H9 (cell line): ENCODE data around the gene LGALS7. TPM values are rescaled to one million over a fixed set of nuclear protein-coding genes. Genes with fewer than 3 reads are reported as not detected.

Experiments
- DNase-seq: peaks from one replicate; pipeline ENCODE4 v3.0.0-alpha.2; 2017
- H2AFZ ChIP-seq: one replicate; pipeline ENCODE4 v1.6.1; 2013; ENCODE audit warnings: mild to moderate bottlenecking, low read length, control low read depth, moderate library complexity
- H2AK5ac ChIP-seq: 2 replicates; pipeline ENCODE4 v1.6.1; 2013; ENCODE audit warnings: low read length, control low read depth, mixed read lengths; ENCODE audit not compliant: insufficient read length
- H2BK120ac ChIP-seq: one replicate; pipeline ENCODE4 v1.6.1; 2013; ENCODE audit warnings: low read depth, mild to moderate bottlenecking, low read length, control low read depth, inconsistent platforms; ENCODE audit not compliant: poor library complexity, severe bottlenecking
- H2BK12ac ChIP-seq: 2 replicates; pipeline ENCODE4 v1.6.1; 2013; ENCODE audit warnings: low read length, control low read depth, mixed read lengths, low read depth; ENCODE audit not compliant: insufficient read length
- H2BK15ac ChIP-seq: 2 replicates; pipeline ENCODE4 v1.6.1; 2013; ENCODE audit warnings: low read depth, low read length, control low read depth
- H2BK20ac ChIP-seq: one replicate; pipeline ENCODE4 v1.6.1; 2013; ENCODE audit warnings: low read depth, mild to moderate bottlenecking, low read length, control low read depth, inconsistent platforms; ENCODE audit not compliant: poor library complexity, severe bottlenecking
- H2BK5ac ChIP-seq: 2 replicates; pipeline ENCODE4 v1.6.1; 2013; ENCODE audit warnings: low read length, control low read depth, mixed read lengths; ENCODE audit not compliant: insufficient read length
- H3K14ac ChIP-seq: 2 replicates; pipeline ENCODE4 v1.6.1; 2013; ENCODE audit warnings: low read length, control low read depth; ENCODE audit not compliant: insufficient read depth
- H3K18ac ChIP-seq: 2 replicates; pipeline ENCODE4 v1.6.1; 2013; ENCODE audit warnings: low read depth, mild to moderate bottlenecking, mixed read lengths, low read length, control low read depth; ENCODE audit not compliant: insufficient read length
- H3K23ac ChIP-seq: 2 replicates; pipeline ENCODE4 v1.6.1; 2013; ENCODE audit warnings: low read length, control low read depth, mixed read lengths, low read depth; ENCODE audit not compliant: insufficient read length
- H3K23me2 ChIP-seq: 2 replicates; pipeline ENCODE4 v1.6.1; 2013; ENCODE audit warnings: low read depth, mild to moderate bottlenecking, mixed read lengths, low read length, control low read depth; ENCODE audit not compliant: insufficient read length, poor library complexity, severe bottlenecking
- H3K27ac ChIP-seq: 2 replicates; pipeline ENCODE4 v1.5.1; 2013; ENCODE audit warnings: low read length, control low read depth, mixed read lengths, low read depth; ENCODE audit not compliant: insufficient read length
- H3K27me3 ChIP-seq: 2 replicates; pipeline ENCODE4 v1.6.1; 2013; ENCODE audit warnings: low read length, control low read depth, inconsistent platforms; ENCODE audit not compliant: insufficient read depth
- H3K4ac ChIP-seq: 2 replicates; pipeline ENCODE4 v1.6.1; 2013; ENCODE audit warnings: low read depth, mild to moderate bottlenecking, control low read depth, inconsistent platforms, low read length, moderate library complexity
- H3K4me1 ChIP-seq: 2 replicates; pipeline ENCODE4 v1.6.1; 2013; ENCODE audit warnings: low read length, control low read depth, inconsistent platforms; ENCODE audit not compliant: insufficient read depth
- H3K4me2 ChIP-seq: 2 replicates; pipeline ENCODE4 v1.6.1; 2013; ENCODE audit warnings: low read length, control low read depth, mixed read lengths; ENCODE audit not compliant: insufficient read length, insufficient read depth
- H3K56ac ChIP-seq: 2 replicates; pipeline ENCODE4 v1.6.1; 2013; ENCODE audit warnings: low read depth, mild to moderate bottlenecking, mixed read lengths, low read length, control low read depth; ENCODE audit not compliant: insufficient read length
- H3K79me1 ChIP-seq: 2 replicates; pipeline ENCODE4 v1.6.1; 2013; ENCODE audit warnings: low read depth, mild to moderate bottlenecking, moderate library complexity, low read length, control low read depth, inconsistent platforms; ENCODE audit not compliant: insufficient read depth, poor library complexity, severe bottlenecking
- H3K79me2 ChIP-seq: 2 replicates; pipeline ENCODE4 v1.6.1; 2013; ENCODE audit warnings: low read length, control low read depth, inconsistent platforms; ENCODE audit not compliant: insufficient read depth
- H3K9ac ChIP-seq: 2 replicates; pipeline ENCODE4 v1.6.1; 2013; ENCODE audit warnings: low read length, control low read depth, mixed read lengths; ENCODE audit not compliant: insufficient read length; ENCODE audit errors: extremely low read depth
- H3K9me3 ChIP-seq: one replicate; pipeline ENCODE4 v1.6.1; 2013; ENCODE audit warnings: low read depth, low read length, inconsistent platforms; ENCODE audit not compliant: control insufficient read depth
- H3T11ph ChIP-seq: one replicate; pipeline ENCODE4 v1.6.1; 2013; ENCODE audit warnings: mild to moderate bottlenecking, low read length, control low read depth, inconsistent platforms
- H4K20me1 ChIP-seq: one replicate; pipeline ENCODE4 v1.6.1; 2013; ENCODE audit not compliant: control insufficient read depth, insufficient read length, insufficient read depth
- H4K5ac ChIP-seq: 2 replicates; pipeline ENCODE4 v1.6.1; 2013; ENCODE audit warnings: low read depth, mild to moderate bottlenecking, mixed read lengths, low read length, control low read depth; ENCODE audit not compliant: insufficient read length
- H4K8ac ChIP-seq: replicated peaks from 2 replicates; pipeline ENCODE4 v1.6.1; 2013; ENCODE audit warnings: low read length, control low read depth, mixed read lengths, low read depth; ENCODE audit not compliant: insufficient read length
- H4K91ac ChIP-seq: 2 replicates; pipeline ENCODE4 v1.6.1; 2013; ENCODE audit warnings: low read depth, mild to moderate bottlenecking, moderate library complexity, mixed read lengths, low read length, control low read depth; ENCODE audit not compliant: insufficient read length
- H3K27ac Mint-ChIP-seq, 3 experiments: 2 replicates in 2 of 3; 3 replicates in 1 of 3; pipeline ENCODE4 v1.8.0; 2020 to 2021; ENCODE audit warnings: mixed read lengths in 3 of 3, mild to moderate bottlenecking in 1 of 3, moderate library complexity in 1 of 3
- H3K27me3 Mint-ChIP-seq: 2 replicates; pipeline ENCODE4 v1.8.0; 2021; ENCODE audit warnings: low read depth, mild to moderate bottlenecking, moderate library complexity, mixed read lengths
- H3K36me3 Mint-ChIP-seq, 3 experiments: 2 replicates in 2 of 3; 3 replicates in 1 of 3; pipeline ENCODE4 v1.8.0; 2020 to 2021; ENCODE audit warnings: low read depth in 3 of 3, mixed read lengths in 3 of 3; ENCODE audit not compliant: insufficient read depth in 1 of 3
- H3K4me1 Mint-ChIP-seq, 2 experiments: 2 replicates each; pipeline ENCODE4 v1.8.0; 2020; ENCODE audit warnings: mixed read lengths in 2 of 2
- H3K4me3 Mint-ChIP-seq, 2 experiments: 2 replicates in 1 of 2; 3 replicates in 1 of 2; pipeline ENCODE4 v1.8.0; 2020 to 2021; ENCODE audit warnings: mild to moderate bottlenecking in 2 of 2, mixed read lengths in 2 of 2, moderate library complexity in 1 of 2
- H3K9me3 Mint-ChIP-seq, 2 experiments: 2 replicates in 1 of 2; 3 replicates in 1 of 2; pipeline ENCODE4 v1.8.0; 2020; ENCODE audit warnings: mild to moderate bottlenecking in 2 of 2, mixed read lengths in 2 of 2, moderate library complexity in 1 of 2
- WGBS: extraction: QIAGEN DNeasy Blood & Tissue Kit; methylation state at CpG from one replicate; pipeline ENCODE4 v1.1.7; 2013; ENCODE audit warnings: missing lambda C conversion rate, low lambda C conversion rate, mixed read lengths; ENCODE audit not compliant: insufficient read length; ENCODE audit errors: extremely low coverage; 5-methylcytosine and 5-hydroxymethylcytosine counted together
- total RNA-seq: library from RNA; stranded (reverse); gene quantifications from 2 replicates; pipeline ENCODE4 v1.2.1, GENCODE V29; 2021
- TF ChIP-seq, protein P1 (sequence below): fragments of 200-600 bp; sonication (generic); conservative IDR thresholded peaks from 3 replicates; pipeline ENCODE4 v1.8.0; 2021; ENCODE audit warnings: antibody characterized with exemption, mild to moderate bottlenecking

Gene LGALS7
- total RNA-seq, 1 experiment from 2014 or later = not detected

DNA sequence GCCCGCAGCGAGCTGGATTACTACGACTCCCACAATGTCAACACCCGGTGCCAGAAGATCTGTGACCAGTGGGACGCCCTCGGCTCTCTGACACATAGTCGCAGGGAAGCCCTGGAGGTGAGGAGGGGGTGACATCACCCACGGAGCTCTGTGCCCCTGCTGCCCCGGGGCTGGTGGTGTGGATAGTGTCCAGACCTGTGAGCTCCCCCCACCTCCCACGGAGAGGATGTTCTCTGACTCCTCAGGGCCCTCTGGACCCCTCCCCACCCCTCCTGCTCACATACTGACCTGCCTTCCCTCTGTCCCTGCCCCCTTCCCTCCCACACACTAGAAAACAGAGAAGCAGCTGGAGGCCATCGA lies 49.7 kb downstream of the LGALS7 start:
- no peak overlapping the region for H2AFZ ChIP-seq
- no CpG with 5 or more reads among the region's 11 CpGs for WGBS
- Mint-ChIP-seq H3K27me3 (no peaks in the 10 kb centered on the region), H3K36me3 (peaks cover 20 to 84% (median 84%) of the 10 kb centered on the region in 3 experiments; a peak in 6 of 7 replicates), H3K27ac (no peak overlapping the region; a peak in 2 of 7 replicates), H3K9me3 (no peaks in the 10 kb centered on the region), H3K4me1 (peaks cover 0 to 2% of the 10 kb centered on the region in 2 experiments; a peak in 1 of 4 replicates), H3K4me3 (no peak overlapping the region)
- no peaks in the 10 kb centered on the region for H3K27me3 ChIP-seq
- no peak for DNase-seq
- H3K79me1 ChIP-seq = no peaks in the 10 kb centered on the region
- no peak overlapping the region for H3K56ac ChIP-seq
- no peak overlapping the region for H3K9ac ChIP-seq
- no peaks in the 10 kb centered on the region for H3K9me3 ChIP-seq
- H2BK12ac ChIP-seq = no peak overlapping the region
- H3K18ac ChIP-seq = no peak overlapping the region
- TF ChIP-seq, protein P1, sequence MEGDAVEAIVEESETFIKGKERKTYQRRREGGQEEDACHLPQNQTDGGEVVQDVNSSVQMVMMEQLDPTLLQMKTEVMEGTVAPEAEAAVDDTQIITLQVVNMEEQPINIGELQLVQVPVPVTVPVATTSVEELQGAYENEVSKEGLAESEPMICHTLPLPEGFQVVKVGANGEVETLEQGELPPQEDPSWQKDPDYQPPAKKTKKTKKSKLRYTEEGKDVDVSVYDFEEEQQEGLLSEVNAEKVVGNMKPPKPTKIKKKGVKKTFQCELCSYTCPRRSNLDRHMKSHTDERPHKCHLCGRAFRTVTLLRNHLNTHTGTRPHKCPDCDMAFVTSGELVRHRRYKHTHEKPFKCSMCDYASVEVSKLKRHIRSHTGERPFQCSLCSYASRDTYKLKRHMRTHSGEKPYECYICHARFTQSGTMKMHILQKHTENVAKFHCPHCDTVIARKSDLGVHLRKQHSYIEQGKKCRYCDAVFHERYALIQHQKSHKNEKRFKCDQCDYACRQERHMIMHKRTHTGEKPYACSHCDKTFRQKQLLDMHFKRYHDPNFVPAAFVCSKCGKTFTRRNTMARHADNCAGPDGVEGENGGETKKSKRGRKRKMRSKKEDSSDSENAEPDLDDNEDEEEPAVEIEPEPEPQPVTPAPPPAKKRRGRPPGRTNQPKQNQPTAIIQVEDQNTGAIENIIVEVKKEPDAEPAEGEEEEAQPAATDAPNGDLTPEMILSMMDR = no peak
- no peak overlapping the region for H2BK20ac ChIP-seq
- H2AK5ac ChIP-seq = no peak overlapping the region
- no peak overlapping the region for H3K27ac ChIP-seq
- no peak overlapping the region for H4K91ac ChIP-seq
- no peak overlapping the region for H3K23ac ChIP-seq
- no peak overlapping the region for H2BK120ac ChIP-seq
- H3K23me2 ChIP-seq = no peaks in the 10 kb centered on the region
- H4K20me1 ChIP-seq = no peaks in the 10 kb centered on the region
- no peak overlapping the region for H4K5ac ChIP-seq
- H4K8ac ChIP-seq = no peak overlapping the region
- no peaks in the 10 kb centered on the region for H3K79me2 ChIP-seq
- no peaks in the 10 kb centered on the region for H3K4me1 ChIP-seq
- no peak overlapping the region for H2BK5ac ChIP-seq
- H2BK15ac ChIP-seq = no peak overlapping the region
- no peak overlapping the region for H3K4ac ChIP-seq
- no peak overlapping the region for H3K4me2 ChIP-seq
- H3T11ph ChIP-seq = no peak overlapping the region
- no peak overlapping the region for H3K14ac ChIP-seq
